Measurements from ENCODE around the gene AKT3.

GRCh38 chr1:243819438-243819839, 30.6 kb downstream of the AKT3 start:
- TF ChIP-seq CTCF (IDR thresholded peaks at IDR 0.05) (no peak), POLR2AphosphoS5 (IDR thresholded peaks at IDR 0.05) (no peak), POLR2A (IDR thresholded peaks at IDR 0.05) (no peak), EP300 (IDR thresholded peaks at IDR 0.05) (no peak)

Data from sigmoid colon (tissue), 4 donors.